Heart right ventricle (tissue), 16 donors: ENCODE results near the gene RAC3. TPM values are rescaled to one million over a fixed set of nuclear protein-coding genes. Genes with fewer than 3 reads are reported as not detected.

Source experiments
- ATAC-seq, 8 donors: fragments of 200-7000 bp; cut with Tn5 transposase; one replicate each; pipeline ENCODE4 v1.9.1; 2020; ENCODE audit warnings: mild to moderate bottlenecking in 8 of 8, moderate library complexity in 8 of 8, moderate number of reproducible peaks in 1 of 8
- DNase-seq, 2 donors: peaks; one replicate each; pipeline ENCODE4 v3.0.0-alpha.2; 2020
- H3K27ac ChIP-seq, 10 donors: fragments of 200-600 bp; sonication (generic) in 2 of 10; one replicate each; pipeline versions ENCODE4 v1.5.0 to v1.8.0; 2020 to 2022; ENCODE audit warnings: mild to moderate bottlenecking in 3 of 10
- H3K27me3 ChIP-seq, 7 donors: fragments of 200-600 bp; one replicate each; pipeline ENCODE4 v1.8.0; 2021 to 2022; ENCODE audit warnings: mild to moderate bottlenecking in 2 of 7
- H3K36me3 ChIP-seq, 9 donors: fragments of 200-600 bp; sonication (generic) in 1 of 9; one replicate each; pipeline versions ENCODE4 v1.5.0 to v1.8.0; 2020 to 2022; ENCODE audit warnings: mild to moderate bottlenecking in 2 of 9
- H3K4me1 ChIP-seq, 9 donors: fragments of 200-600 bp; sonication (generic) in 1 of 9; one replicate each; pipeline versions ENCODE4 v1.5.0 to v1.8.0; 2020 to 2022; ENCODE audit warnings: mild to moderate bottlenecking in 4 of 9
- H3K4me3 ChIP-seq, 10 donors: fragments of 200-600 bp; sonication (generic) in 2 of 10; one replicate each; pipeline versions ENCODE4 v1.5.0 to v1.8.0; 2020 to 2022; ENCODE audit warnings: mild to moderate bottlenecking in 7 of 10, moderate library complexity in 2 of 10
- H3K9me3 ChIP-seq, 11 donors: fragments of 200-600 bp in 10 of 11; sonication (generic) in 2 of 11; one replicate each; pipeline versions ENCODE4 v1.5.0 to v1.8.0; 2013 to 2022; ENCODE audit warnings: mild to moderate bottlenecking in 2 of 11, control low read depth in 1 of 11, moderate library complexity in 1 of 11
- CTCF ChIP-seq, 9 donors: fragments of 200-600 bp; sonication (generic) in 2 of 9; IDR thresholded peaks; one replicate each; pipeline versions ENCODE4 v1.5.0 to v1.8.0; 2021 to 2022; ENCODE audit warnings: antibody characterized with exemption in 9 of 9, mild to moderate bottlenecking in 5 of 9, moderate library complexity in 1 of 9
- WGBS, 2 donors: extraction: QIAGEN DNeasy Blood & Tissue Kit; methylation state at CpG; one replicate each; pipeline ENCODE4 v1.1.7; 2013; ENCODE audit warnings: inconsistent platforms in 1 of 2; 5-methylcytosine and 5-hydroxymethylcytosine counted together
- intact Hi-C, 10 donors: fragments of 100-400 bp; cut with DNase I; formaldehyde crosslinking; loops; one replicate each; pipeline versions ENCODE4 v1.11.1 to v1.14.2; 2022
- polyA plus RNA-seq, 2 donors: library from polyadenylated mRNA; stranded (reverse); fragments of 200-250 nt; gene quantifications; one replicate each; pipeline ENCODE4 v1.2.3, GENCODE V29; 2013
- total RNA-seq, 10 donors: library from RNA; stranded (reverse); fragmentation: NEBNext Ultra II Directional in 3 of 10; extraction: Animal tissue kit (Norgen Biotek cat#: 25700) in 3 of 10; gene quantifications; one replicate each; pipeline versions ENCODE4 v1.2.1 to v1.2.4, GENCODE V29; 2021 to 2023
- donor health status: Arrhythmogenic right ventricular cardiomyopathy.
- donor health status: ischemic (EF 13 %, LVEDD 7.1; RV severe dilation, severe dysfunction).
- donor health status: healthy with polysubstance abuse.
- donor health status: DM: no; HTN: yes; CAD: no.
- donor health status: DM: no; HTN: no; CAD: no.
- donor health status: ischemic (EF 25% LVEDD 6.9; RV normal size, moderate dysfunction).
- donor health status: ischemic (EF 25% LVEDD 5.7; RV mildly dilated, moderate dysfunction).
- donor health status: healthy.
- donor health status: DM: yes; HTN: yes; CAD: no.
- donor health status: Ischemic cardiomyopathy.
- donor health status: ischemic (EF 35%, LVEDD 5.7; RV mildly dilated, moderate dysfunction).
- donor health status: nonischemic (EF 11% LVEDD 7.7; RV severe dilation, severe dysfunction).
- donor health status: DM: yes; HTN: yes; CAD: no.
- donor health status: PGD.
- donor health status: ischemic (EF 29% LVEDD 5.4; RV normal size, mild dysfunction).
- donor health status: nonischemic (EF 23%, LVEDD 6.1; RV moderate dilation, normal function).

Gene RAC3
- total and polyA plus RNA-seq, 12 donors: 0.82 to 3.3 (median 1.1) TPM

DNA sequence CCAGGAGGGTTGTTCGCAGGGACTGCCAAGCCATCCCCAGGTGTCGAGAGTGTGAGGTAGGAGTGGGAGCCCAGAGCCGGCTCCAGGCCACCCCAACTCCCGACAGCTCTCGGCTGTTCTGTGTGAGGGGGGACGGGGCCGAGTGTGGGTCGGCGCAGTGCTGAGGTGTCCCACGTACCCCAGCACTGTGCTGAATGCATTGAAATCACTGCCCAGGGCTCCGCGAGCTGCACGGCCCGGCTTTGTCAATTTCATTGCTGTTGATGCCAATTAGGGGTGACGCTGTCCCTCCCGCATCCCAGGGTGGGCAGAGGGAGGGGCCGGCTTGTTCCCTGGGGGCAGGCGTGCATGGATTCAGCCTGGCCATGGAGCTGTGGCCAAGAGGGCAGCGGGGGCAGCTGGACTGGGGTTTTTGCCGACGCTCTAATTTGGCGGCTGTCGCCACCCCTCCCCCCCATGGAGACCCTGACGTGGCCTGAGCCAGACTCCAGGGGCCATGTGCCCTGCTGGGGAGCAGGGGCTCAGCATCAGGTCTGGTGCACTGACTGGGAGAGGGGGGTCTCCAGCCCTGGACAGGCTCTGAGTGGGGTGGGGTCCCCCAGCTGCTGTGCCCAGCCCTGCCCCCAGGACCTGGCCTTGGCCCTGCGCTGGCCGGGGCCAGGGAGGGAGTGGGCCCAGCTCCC, 23.1 kb upstream of the RAC3 start:
- Histone ChIP-seq H3K4me3 (no peak overlapping the region), H3K4me1 (peaks cover 18 to 59% (median 38%) of the 10 kb centered on the region in 9 donors), H3K27me3 (no peaks in the 10 kb centered on the region), H3K9me3 (no peaks in the 10 kb centered on the region), H3K36me3 (peaks cover 0 to 16% (median 0%) of the 10 kb centered on the region in 9 donors), H3K27ac (no peak overlapping the region)
- 85 to 86% methylated on average over 26 of the region's 26 CpGs for WGBS, 2 donors
- DNase-seq: no peak
- ATAC-seq: no peak
- no peak for TF ChIP-seq CTCF (IDR thresholded peaks at IDR 0.05)
- intact Hi-C loops: loop anchor here in 1 of 10 donors (5.0 kb wide), 1 partner anchor 41 kb away; no protein-coding TSS in a partner anchor

GRCh38 chr17:82008941-82009405, 22.5 kb upstream of the RAC3 start:
- no peaks in the 10 kb centered on the region for H3K9me3 ChIP-seq
- 62 to 72% methylated on average over 24 to 28 of the region's 28 CpGs for WGBS, 2 donors
- TF ChIP-seq CTCF (IDR thresholded peaks at IDR 0.05): no peak
- ATAC-seq (no peak), DNase-seq (peak; percentile 30 to 72)
- peaks cover 0 to 16% (median 0%) of the 10 kb centered on the region in 9 donors for H3K36me3 ChIP-seq
- intact Hi-C loops: loop anchor here in 1 of 10 donors (5.0 kb wide), 1 partner anchor 42 kb away; no protein-coding TSS in a partner anchor
- H3K4me1 ChIP-seq: peaks cover 14 to 59% (median 36%) of the 10 kb centered on the region in 9 donors
- H3K27ac ChIP-seq: no peak overlapping the region
- no peaks in the 10 kb centered on the region for H3K27me3 ChIP-seq
- H3K4me3 ChIP-seq: no peak overlapping the region

DNA sequence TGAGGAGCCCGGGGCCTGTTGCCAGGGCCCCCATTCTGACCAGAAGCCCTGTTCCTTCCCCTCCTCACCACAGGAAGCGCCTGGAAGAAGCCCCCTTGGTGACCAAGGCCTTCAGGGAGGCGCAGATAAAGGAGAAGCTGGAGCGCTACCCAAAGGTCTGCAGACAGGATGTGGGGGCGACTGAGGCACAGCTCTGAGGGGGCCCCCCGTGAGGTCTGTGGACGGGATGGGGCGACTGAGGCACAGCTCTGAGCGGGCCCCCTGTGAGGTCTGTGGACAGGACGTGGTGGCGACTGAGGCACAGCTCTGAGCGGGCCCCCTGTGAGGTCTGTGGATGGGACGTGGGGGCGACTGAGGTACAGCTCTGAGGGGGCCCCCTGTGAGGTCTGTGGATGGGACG, 22.1 kb upstream of the RAC3 start:
- no peaks in the 10 kb centered on the region for H3K27me3 ChIP-seq
- H3K4me3 ChIP-seq: no peak overlapping the region
- ATAC-seq (no peak), DNase-seq (no peak)
- TF ChIP-seq CTCF (IDR thresholded peaks at IDR 0.05): no peak
- H3K27ac ChIP-seq: no peak overlapping the region
- 84 to 88% methylated on average over 14 to 15 of the region's 15 CpGs for WGBS, 2 donors
- H3K36me3 ChIP-seq: peaks cover 0 to 16% (median 0%) of the 10 kb centered on the region in 9 donors
- intact Hi-C loops: loop anchor here in 1 of 10 donors (5.0 kb wide), 1 partner anchor 42 kb away; no protein-coding TSS in a partner anchor
- H3K4me1 ChIP-seq: peaks cover 9 to 61% (median 33%) of the 10 kb centered on the region in 9 donors
- no peaks in the 10 kb centered on the region for H3K9me3 ChIP-seq

DNA sequence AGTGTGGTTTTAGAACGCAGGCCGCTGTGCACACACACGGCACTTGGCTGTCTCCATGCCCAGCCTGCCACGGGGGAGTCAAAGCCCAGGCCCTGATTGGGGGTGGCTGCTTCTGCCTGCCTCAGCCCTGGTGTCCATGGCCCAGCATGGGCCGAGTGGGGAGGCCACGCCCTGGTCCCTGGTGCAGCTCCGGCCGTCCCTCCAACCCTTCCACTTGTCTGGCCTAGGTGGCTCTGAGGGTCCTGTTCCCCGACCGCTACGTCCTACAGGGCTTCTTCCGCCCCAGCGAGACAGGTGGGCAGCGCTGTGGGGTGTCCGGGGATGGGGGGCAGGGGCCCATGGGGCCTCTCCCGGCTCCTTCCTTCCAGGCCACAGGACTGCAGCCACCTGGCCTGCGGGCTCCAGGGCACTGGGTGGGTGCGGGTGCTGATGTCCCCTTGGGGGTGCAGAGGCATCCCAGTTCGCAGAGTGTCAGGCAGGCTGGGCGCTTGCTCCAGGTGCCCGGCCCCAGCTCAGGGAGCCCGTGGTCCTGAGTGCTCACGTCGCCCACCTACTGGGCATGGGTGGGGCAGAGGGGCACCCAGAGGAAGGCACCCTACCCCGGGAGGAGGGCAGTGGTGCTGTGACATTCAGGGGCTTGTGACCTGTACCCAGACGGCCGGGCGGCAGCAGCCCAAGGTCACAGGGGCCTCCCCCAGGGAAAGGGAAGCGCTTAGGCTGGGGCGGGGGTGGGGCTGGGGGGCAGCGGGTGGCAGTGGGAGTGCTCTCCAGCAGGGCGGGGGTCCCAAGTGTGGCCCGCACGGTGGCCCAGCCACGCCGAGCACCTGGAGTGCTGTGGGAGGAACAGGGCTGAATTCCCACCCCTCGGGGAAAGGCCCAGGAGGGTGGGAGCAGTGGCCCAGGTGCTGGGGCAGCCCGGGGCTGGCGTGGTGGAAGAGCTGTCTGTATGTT, 20.6 kb upstream of the RAC3 start:
- intact Hi-C loops: no loop called here
- Histone ChIP-seq H3K4me1 (peaks cover 6 to 61% (median 32%) of the 10 kb centered on the region in 9 donors), H3K9me3 (no peaks in the 10 kb centered on the region), H3K27me3 (no peaks in the 10 kb centered on the region), H3K27ac (no peak overlapping the region), H3K36me3 (peaks cover 0 to 16% (median 0%) of the 10 kb centered on the region in 9 donors), H3K4me3 (no peak overlapping the region)
- 95% methylated on average over 39 of the region's 39 CpGs for WGBS, 2 donors
- TF ChIP-seq CTCF (IDR thresholded peaks at IDR 0.05): no peak
- ATAC-seq (no peak), DNase-seq (no peak)
